ENCODE results near the gene PDYN.

Gene PDYN

DNA sequence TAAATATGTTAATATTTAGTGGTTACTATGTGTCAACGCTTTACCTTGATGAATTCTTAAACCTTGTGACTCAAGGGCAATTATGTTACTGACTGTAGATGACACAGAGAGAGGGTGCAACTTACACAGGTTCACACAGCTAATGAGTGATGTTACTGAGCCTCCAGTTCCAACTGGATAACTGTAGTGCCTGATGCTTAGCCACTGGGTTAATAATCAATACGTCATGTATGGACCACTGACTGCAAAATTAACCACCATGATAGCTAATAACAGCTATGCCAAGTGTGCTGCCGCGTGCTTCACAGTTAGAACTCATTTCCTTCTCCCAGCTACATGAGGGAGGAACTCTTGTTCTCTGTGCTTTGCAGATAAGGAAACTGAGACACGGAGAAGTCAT is 53.3 kb downstream of the PDYN start:
- no peak for DNase-seq (ENCODE audit: insufficient read length, low spot score)
- TF ChIP-seq POLR2A (IDR thresholded peaks at IDR 0.05; ENCODE audit: low read depth, low read length): no peak

DNA sequence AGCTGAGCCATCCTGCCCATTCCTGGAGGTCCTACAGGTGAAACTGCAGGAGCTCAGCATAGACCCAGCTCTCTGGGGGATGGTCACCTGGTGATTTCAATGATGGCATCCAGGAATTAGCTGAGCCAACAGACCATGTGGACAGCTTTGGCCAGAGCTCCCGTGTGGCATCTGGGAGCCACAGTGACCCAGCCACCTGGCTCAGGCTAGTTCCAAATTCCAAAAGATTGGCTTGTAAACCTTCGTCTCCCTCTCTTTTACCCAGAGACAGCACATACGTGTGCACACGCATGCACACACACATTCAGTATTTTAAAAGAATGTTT is 54.6 kb downstream of the PDYN start:
- no peak for TF ChIP-seq POLR2A (IDR thresholded peaks at IDR 0.05; ENCODE audit: low read depth, low read length)
- FAIRE-seq (no peak), DNase-seq (ENCODE audit: insufficient read length, low spot score) (no peak)

More for the DNA sequence above, 53.3 kb downstream of the PDYN start:
- FAIRE-seq: no peak

DNA sequence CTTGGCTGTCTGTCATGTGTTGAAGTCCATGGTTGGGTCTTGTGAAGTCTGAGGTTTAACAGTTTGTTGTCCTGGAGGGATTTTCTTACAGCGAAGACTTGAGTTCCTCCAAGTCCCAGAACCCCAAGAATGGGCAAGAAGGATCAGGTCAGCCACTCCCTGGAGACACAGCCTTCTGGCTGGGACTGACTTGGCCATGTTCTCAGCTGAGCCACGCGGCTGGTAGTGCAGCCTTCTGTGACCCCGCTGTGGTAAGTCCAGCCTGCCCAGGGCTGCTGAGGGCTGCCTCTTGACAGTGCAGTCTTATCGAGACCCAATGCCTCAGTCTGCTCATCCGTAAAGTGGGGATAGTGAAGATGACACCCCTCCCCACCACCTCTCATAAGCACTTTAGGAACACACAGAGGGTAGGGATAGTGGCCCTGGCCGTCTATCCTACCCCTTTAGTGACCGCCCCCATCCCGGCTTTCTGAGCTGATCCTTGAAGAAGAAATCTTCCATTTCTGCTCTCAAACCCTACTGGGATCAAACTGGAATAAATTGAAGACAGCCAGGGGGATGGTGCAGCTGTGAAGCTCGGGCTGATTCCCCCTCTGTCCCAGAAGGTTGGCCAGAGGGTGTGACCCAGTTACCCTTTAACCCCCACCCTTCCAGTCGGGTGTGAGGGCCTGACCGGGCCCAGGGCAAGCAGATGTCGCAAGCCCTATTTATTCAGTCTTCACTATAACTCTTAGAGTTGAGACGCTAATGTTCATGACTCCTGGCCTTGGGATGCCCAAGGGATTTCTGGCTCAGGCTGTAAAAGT is 55.2 kb downstream of the PDYN start:
- DNase-seq (ENCODE audit: insufficient read length, low spot score): no peak
- FAIRE-seq: no peak
- TF ChIP-seq POLR2A (IDR thresholded peaks at IDR 0.05; ENCODE audit: low read depth, low read length): no peak

- TF ChIP-seq POLR2A (IDR thresholded peaks at IDR 0.05; ENCODE audit: low read depth, low read length): no peak
- no peak for FAIRE-seq
- DNase-seq (ENCODE audit: insufficient read length, low spot score): no peak
Measured at GRCh38 chr20:1937316-1937976, 56.4 kb downstream of the PDYN start.

DNA sequence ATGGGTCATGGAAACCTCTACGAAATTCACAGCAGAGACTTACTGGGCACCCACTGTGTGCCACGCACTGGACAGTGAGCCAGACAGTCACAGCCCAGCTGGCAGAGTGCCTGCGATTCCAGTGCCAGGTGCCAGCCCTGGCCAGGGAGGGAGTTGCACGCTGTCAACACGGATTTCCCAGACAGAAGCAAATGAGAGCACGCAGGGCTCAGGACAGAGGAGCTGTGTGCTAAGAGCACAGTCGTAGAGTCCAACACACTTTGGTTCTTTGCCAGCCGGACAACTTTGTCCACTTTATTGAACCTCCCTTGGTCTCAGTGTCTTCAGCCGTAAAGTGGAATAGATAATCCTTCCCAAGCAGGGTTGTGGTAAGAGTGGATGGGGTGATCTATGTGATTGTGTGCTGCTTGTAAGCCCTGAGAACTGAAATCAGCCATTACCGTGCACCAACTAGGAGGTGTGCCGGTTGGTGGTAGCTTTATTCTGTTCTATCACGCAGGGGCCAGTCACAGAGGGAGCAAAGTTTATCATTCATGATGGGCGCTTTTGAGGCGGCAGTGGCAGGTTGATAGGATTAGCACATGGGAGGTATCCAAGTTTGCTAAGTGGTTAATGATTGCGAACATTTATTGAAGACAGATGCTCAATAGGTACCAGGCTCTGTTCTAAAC is 58.0 kb downstream of the PDYN start:
- no peak for FAIRE-seq
- TF ChIP-seq POLR2A (IDR thresholded peaks at IDR 0.05; ENCODE audit: low read depth, low read length): no peak

GRCh38 chr20:1934721-1935573 is 58.9 kb downstream of the PDYN start:
- DNase-seq (ENCODE audit: insufficient read length, low spot score): peak; percentile 35
- no peak for TF ChIP-seq POLR2A (IDR thresholded peaks at IDR 0.05; ENCODE audit: low read depth, low read length)
- no peak for FAIRE-seq

More for the DNA sequence above, 58.0 kb downstream of the PDYN start:
- DNase-seq (ENCODE audit: insufficient read length, low spot score): no peak

- no peak for TF ChIP-seq POLR2A (IDR thresholded peaks at IDR 0.05; ENCODE audit: low read depth, low read length)
- no peak for DNase-seq (ENCODE audit: insufficient read length, low spot score)
- FAIRE-seq: no peak
Measured at GRCh38 chr20:1934156-1934555, 59.7 kb downstream of the PDYN start.

DNA sequence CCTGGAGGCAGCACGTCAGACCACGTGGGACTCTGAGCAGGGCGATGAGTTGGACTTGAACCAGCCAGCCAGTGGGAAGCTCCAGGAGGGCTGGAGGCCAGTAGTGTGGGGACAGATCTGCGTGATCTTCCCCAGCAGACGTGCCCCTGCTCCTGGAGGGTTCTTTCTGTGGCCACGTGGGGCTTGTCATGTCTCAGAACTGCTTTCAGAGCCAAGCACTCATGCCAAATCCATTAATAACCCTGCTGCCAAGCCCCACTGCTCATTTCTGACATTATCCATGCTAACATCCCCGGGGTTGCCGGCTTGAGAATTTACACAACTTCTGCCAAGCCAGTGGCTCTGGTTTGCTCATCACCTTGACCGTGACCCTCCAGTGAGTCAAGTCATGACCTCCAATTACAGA is 60.4 kb downstream of the PDYN start:
- DNase-seq (ENCODE audit: insufficient read length, low spot score): no peak
- TF ChIP-seq POLR2A (IDR thresholded peaks at IDR 0.05; ENCODE audit: low read depth, low read length): no peak
- FAIRE-seq: no peak

DNA sequence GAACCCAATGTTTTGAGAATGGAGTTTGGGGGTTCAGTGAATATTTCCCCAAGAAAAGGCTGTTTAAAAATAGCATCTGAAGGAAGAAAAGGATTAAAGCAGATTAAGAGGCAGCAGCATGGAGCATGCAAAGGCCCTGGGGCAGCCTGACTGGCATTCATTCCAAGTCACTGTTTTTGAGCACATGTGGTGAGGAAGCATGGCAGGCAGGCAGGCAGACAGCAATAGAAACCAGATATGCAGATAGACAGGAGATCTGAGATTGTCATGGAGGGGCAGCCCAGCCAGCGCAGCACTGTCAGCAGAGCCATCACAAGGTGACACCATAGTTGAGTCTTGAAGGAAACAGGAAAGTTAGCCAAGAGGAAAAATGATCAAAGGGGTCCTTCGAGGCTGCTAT is 60.9 kb downstream of the PDYN start:
- FAIRE-seq (no peak), DNase-seq (ENCODE audit: insufficient read length, low spot score) (no peak)
- TF ChIP-seq POLR2A (IDR thresholded peaks at IDR 0.05; ENCODE audit: low read depth, low read length): no peak

DNA sequence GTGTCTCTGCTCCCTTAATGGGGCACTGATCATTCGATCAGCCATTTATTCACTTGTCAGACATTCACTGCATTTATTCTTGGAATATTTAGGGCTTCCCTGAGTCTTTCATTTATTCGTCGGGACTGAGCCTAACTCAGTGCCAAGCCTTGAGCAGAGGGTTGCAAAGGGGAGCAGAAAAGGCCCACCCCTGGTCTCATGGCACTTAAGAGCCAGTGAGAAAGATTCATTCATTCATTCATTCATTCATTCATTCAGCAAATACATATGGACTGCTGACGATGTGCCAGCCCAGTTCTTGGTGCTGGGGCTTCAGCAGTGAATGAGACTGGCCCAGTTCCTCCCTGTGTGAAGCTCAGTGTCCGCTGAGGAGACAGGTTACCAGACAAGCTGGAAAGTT is 62.0 kb downstream of the PDYN start:
- FAIRE-seq (no peak), DNase-seq (ENCODE audit: insufficient read length, low spot score) (no peak)
- no peak for TF ChIP-seq POLR2A (IDR thresholded peaks at IDR 0.05; ENCODE audit: low read depth, low read length)

DNA sequence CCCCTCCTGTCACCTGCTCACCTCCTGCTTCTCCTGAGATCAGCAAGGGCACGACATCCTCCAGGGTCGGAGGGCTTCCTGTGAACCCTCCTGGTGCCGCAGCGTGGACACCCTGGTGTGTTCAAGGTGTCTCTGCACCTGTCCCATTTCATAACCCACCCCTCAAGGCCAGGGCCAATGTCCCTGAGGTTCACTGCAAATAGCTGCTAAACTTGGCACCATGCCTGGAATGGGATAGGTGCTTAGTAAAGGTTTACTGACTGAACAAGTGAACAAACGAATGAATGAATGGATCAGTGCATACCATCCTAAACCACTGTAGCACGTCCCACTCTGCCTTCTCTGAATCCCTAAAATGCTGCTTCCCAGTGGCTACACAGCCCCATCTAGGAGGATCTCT is 63.7 kb downstream of the PDYN start:
- DNase-seq (ENCODE audit: insufficient read length, low spot score) (no peak), FAIRE-seq (no peak)
- no peak for TF ChIP-seq POLR2A (IDR thresholded peaks at IDR 0.05; ENCODE audit: low read depth, low read length)

- DNase-seq (ENCODE audit: insufficient read length, low spot score) (no peak), FAIRE-seq (no peak)
- no peak for TF ChIP-seq POLR2A (IDR thresholded peaks at IDR 0.05; ENCODE audit: low read depth, low read length)
Measured at GRCh38 chr20:1929460-1929859, 64.4 kb downstream of the PDYN start.

- TF ChIP-seq POLR2A (IDR thresholded peaks at IDR 0.05; ENCODE audit: low read depth, low read length): no peak
- FAIRE-seq: no peak
Measured at GRCh38 chr20:1928782-1929181, 65.1 kb downstream of the PDYN start.

More at GRCh38 chr20:1928782-1929181, 65.1 kb downstream of the PDYN start:
- DNase-seq (ENCODE audit: insufficient read length, low spot score): no peak
